HG03103 (cell line): ENCODE results near the gene MITF.

Experiments
- ATAC-seq: cut with Tn5 transposase; IDR thresholded peaks from one replicate; pipeline ENCODE4 v1.9.1; 2021; ENCODE audit warnings: low read depth; ENCODE audit not compliant: unreplicated experiment

MITF gene

GRCh38 chr3:69999140-70000027 is 260.1 kb downstream of the MITF start, which contains the start of gene SAMMSON:
Gene SAMMSON, plus strand, starts transcription at chr3:69999733.
- no peak for ATAC-seq

- no peak for ATAC-seq
These were observed 260.8 kb downstream of the MITF start for GRCh38 chr3:70000028-70000410.

- ATAC-seq = no peak
These were observed 261.4 kb downstream of the MITF start for GRCh38 chr3:70000563-70001081.

- no peak for ATAC-seq
These were observed 263.9 kb downstream of the MITF start for GRCh38 chr3:70003119-70003518.

- no peak for ATAC-seq
These were observed 266.8 kb downstream of the MITF start for GRCh38 chr3:70006089-70006488.

- no peak for ATAC-seq
These were observed 271.1 kb downstream of the MITF start for GRCh38 chr3:70010346-70010745.

- ATAC-seq = no peak
These were observed 272.3 kb downstream of the MITF start for GRCh38 chr3:70011582-70011981.
